IMR-90 (cell line): ENCODE results near the gene MESP2. TPM values are rescaled to one million over a fixed set of nuclear protein-coding genes. Genes with fewer than 3 reads are reported as not detected.

Source experiments
- ATAC-seq: fragments of 200-7000 bp; cut with Tn5 transposase; 2 replicates; pipeline ENCODE4 v1.9.1; 2020; ENCODE audit warnings: low read depth, mild to moderate bottlenecking, moderate library complexity
- BruUV-seq: library from RNA; stranded (reverse); fragments of 400-500 nt; replicated peaks from 2 replicates; lab custom pipeline; 2021; lab: Mats Ljungman, UMichigan
- CTCF ChIA-PET: fragments of 300-600 bp; formaldehyde crosslinking; extraction: SDS; loops from one replicate; lab custom pipeline; 2021; ENCODE audit warnings: antibody characterized with exemption; lab: Yijun Ruan, JAX
- POLR2A ChIA-PET: fragments of 300-600 bp; sonication (Branson Sonifier 250); formaldehyde crosslinking; loops from one replicate; lab custom pipeline; 2022; ENCODE audit warnings: antibody characterized with exemption; ENCODE audit not compliant: unreplicated experiment; lab: Charles Lee
- DNase-seq: peaks from one replicate; pipeline ENCODE4 v3.0.0; 2013
- H2AFZ ChIP-seq: replicated peaks from 2 replicates; pipeline ENCODE3; 2013; ENCODE audit warnings: low read length, mild to moderate bottlenecking; ENCODE audit not compliant: poor library complexity
- H2AK5ac ChIP-seq: 2 replicates; pipeline ENCODE4 v1.6.1; 2013; ENCODE audit warnings: low read depth, low read length, inconsistent platforms
- H2AK9ac ChIP-seq: replicated peaks from 2 replicates; pipeline ENCODE3; 2013; ENCODE audit warnings: mild to moderate bottlenecking, low read depth, low read length, moderate library complexity; ENCODE audit not compliant: poor library complexity
- H2BK120ac ChIP-seq: 2 replicates; pipeline ENCODE4 v1.6.1; 2013; ENCODE audit warnings: low read depth, low read length, inconsistent platforms
- H2BK15ac ChIP-seq: 3 replicates; pipeline ENCODE4 v1.6.1; 2013; ENCODE audit warnings: low read depth, low read length, inconsistent platforms
- H2BK20ac ChIP-seq: 2 replicates; pipeline ENCODE4 v1.6.1; 2013; ENCODE audit warnings: low read depth, mild to moderate bottlenecking, inconsistent platforms, low read length, moderate library complexity
- H2BK5ac ChIP-seq: 2 replicates; pipeline ENCODE4 v1.6.1; 2013; ENCODE audit warnings: mild to moderate bottlenecking, low read depth, low read length, inconsistent platforms; ENCODE audit not compliant: poor library complexity, severe bottlenecking
- H3K14ac ChIP-seq: replicated peaks from 2 replicates; pipeline ENCODE4 v1.6.1; 2013; ENCODE audit warnings: low read depth, low read length, inconsistent platforms
- H3K18ac ChIP-seq: 2 replicates; pipeline ENCODE4 v1.6.1; 2013; ENCODE audit warnings: low read depth, low read length, control low read depth
- H3K23ac ChIP-seq: 2 replicates; pipeline ENCODE4 v1.6.1; 2013; ENCODE audit warnings: low read depth, low read length, inconsistent platforms
- H3K27ac ChIP-seq: 2 replicates; pipeline ENCODE4 v1.5.1; 2013; ENCODE audit warnings: mild to moderate bottlenecking, control low read depth, low read length; ENCODE audit not compliant: insufficient read depth
- H3K27me3 ChIP-seq: 2 replicates; pipeline ENCODE4 v1.6.1; 2013; ENCODE audit warnings: low read length; ENCODE audit not compliant: control insufficient read depth, insufficient read depth
- H3K36me3 ChIP-seq: 2 replicates; pipeline ENCODE4 v1.6.1; 2013; ENCODE audit warnings: low read length, mixed read lengths; ENCODE audit not compliant: control insufficient read depth, insufficient read depth
- H3K4ac ChIP-seq: 2 replicates; pipeline ENCODE4 v1.6.1; 2013; ENCODE audit warnings: low read depth, low read length, inconsistent platforms
- H3K4me1 ChIP-seq: 2 replicates; pipeline ENCODE4 v1.6.1; 2013; ENCODE audit warnings: low read length, mixed read lengths; ENCODE audit not compliant: control insufficient read depth, insufficient read depth
- H3K4me2 ChIP-seq: 2 replicates; pipeline ENCODE4 v1.6.1; 2013; ENCODE audit warnings: low read depth, mild to moderate bottlenecking, control low read depth, low read length, moderate library complexity
- H3K4me3 ChIP-seq: 2 replicates; pipeline ENCODE4 v1.5.1; 2013; ENCODE audit warnings: low read depth, mild to moderate bottlenecking, control low read depth, low read length, moderate library complexity; ENCODE audit not compliant: insufficient read depth
- H3K56ac ChIP-seq: 2 replicates; pipeline ENCODE4 v1.6.1; 2013; ENCODE audit warnings: low read length, inconsistent platforms; ENCODE audit not compliant: insufficient read depth; ENCODE audit errors: extremely low read depth
- H3K79me1 ChIP-seq, 2 experiments: 2 replicates each; pipeline ENCODE4 v1.6.1; 2013; ENCODE audit warnings: low read length in 2 of 2, inconsistent platforms in 1 of 2, low read depth in 1 of 2
- H3K9ac ChIP-seq: 2 replicates; pipeline ENCODE4 v1.6.1; 2013; ENCODE audit warnings: low read depth, low read length, control low read depth
- H3K9me1 ChIP-seq: 2 replicates; pipeline ENCODE4 v1.6.1; 2013; ENCODE audit warnings: low read length, inconsistent platforms; ENCODE audit not compliant: insufficient read depth
- H3K9me3 ChIP-seq: 2 replicates; pipeline ENCODE4 v1.6.1; 2013; ENCODE audit warnings: low read length; ENCODE audit not compliant: control insufficient read depth, insufficient read depth
- H4K20me1 ChIP-seq: 2 replicates; pipeline ENCODE4 v1.6.1; 2013; ENCODE audit warnings: low read length, inconsistent platforms; ENCODE audit not compliant: insufficient read depth
- H4K5ac ChIP-seq: 2 replicates; pipeline ENCODE4 v1.6.1; 2013; ENCODE audit warnings: mild to moderate bottlenecking, low read depth, low read length, control low read depth
- H4K8ac ChIP-seq, 2 experiments: 2 replicates each; pipeline ENCODE4 v1.6.1; 2013; ENCODE audit warnings: low read depth in 2 of 2, low read length in 2 of 2, control low read depth in 1 of 2, inconsistent platforms in 1 of 2
- H4K91ac ChIP-seq: 2 replicates; pipeline ENCODE4 v1.6.1; 2013; ENCODE audit warnings: low read depth, low read length, inconsistent platforms; ENCODE audit not compliant: insufficient read depth
- BHLHE40 ChIP-seq: fragments of 150-350 bp; IDR thresholded peaks from 2 replicates; pipeline ENCODE4 v1.6.1; 2016; ENCODE audit warnings: mild to moderate bottlenecking, low read depth, low read length
- CEBPB ChIP-seq: IDR thresholded peaks from 2 replicates; pipeline ENCODE4 v1.6.1; 2012; ENCODE audit warnings: low read depth, low read length, improper control_type of control experiment
- CTCF ChIP-seq: conservative IDR thresholded peaks from 2 replicates; pipeline ENCODE4 v1.5.1; 2012; ENCODE audit warnings: mild to moderate bottlenecking, low read depth, low read length, improper control_type of control experiment
- FOS ChIP-seq: fragments of 150-350 bp; IDR thresholded peaks from 2 replicates; pipeline ENCODE4 v1.6.1; 2016; ENCODE audit warnings: low read depth, low read length
- MAFK ChIP-seq: IDR thresholded peaks from 2 replicates; pipeline ENCODE4 v1.6.1; 2012; ENCODE audit warnings: low read depth, low read length, improper control_type of control experiment
- MAZ ChIP-seq: IDR thresholded peaks from 2 replicates; pipeline ENCODE4 v1.6.1; 2012; ENCODE audit warnings: low read depth, mild to moderate bottlenecking, low read length, improper control_type of control experiment, moderate library complexity, borderline replicate concordance
- MXI1 ChIP-seq: IDR thresholded peaks from 2 replicates; pipeline ENCODE4 v1.6.1; 2012; ENCODE audit warnings: low read depth, mild to moderate bottlenecking, low read length, moderate library complexity, borderline replicate concordance
- NFE2L2 ChIP-seq: fragments of 150-350 bp; IDR thresholded peaks from 2 replicates; pipeline ENCODE4 v1.6.1; 2016; ENCODE audit warnings: low read depth, mild to moderate bottlenecking, low read length
- POLR2A ChIP-seq: IDR thresholded peaks from 2 replicates; pipeline ENCODE4 v1.6.1; 2012; ENCODE audit warnings: mild to moderate bottlenecking, low read depth, low read length
- RAD21 ChIP-seq: IDR thresholded peaks from 2 replicates; pipeline ENCODE4 v1.6.1; 2012; ENCODE audit warnings: low read length, improper control_type of control experiment
- RCOR1 ChIP-seq: IDR thresholded peaks from 2 replicates; pipeline ENCODE4 v1.6.1; 2012; ENCODE audit warnings: mild to moderate bottlenecking, low read length, improper control_type of control experiment; ENCODE audit not compliant: insufficient replicate concordance
- RFX5 ChIP-seq: IDR thresholded peaks from 2 replicates; pipeline ENCODE4 v1.8.0; 2012; ENCODE audit warnings: low read depth, mild to moderate bottlenecking, low read length, moderate library complexity
- SMC3 ChIP-seq: fragments of 150-350 bp; IDR thresholded peaks from 2 replicates; pipeline ENCODE4 v1.6.1; 2016; ENCODE audit warnings: low read depth, mild to moderate bottlenecking, antibody characterized with exemption, low read length, moderate library complexity
- WGBS, 2 experiments: methylation state at CpG; one replicate each; pipeline versions ENCODE4 v1.1.5 to v1.1.7; 2013; ENCODE audit warnings: missing lambda C conversion rate in 2 of 2; ENCODE audit not compliant: insufficient read length in 1 of 2; ENCODE audit errors: extremely low coverage in 2 of 2; 5-methylcytosine and 5-hydroxymethylcytosine counted together
- dilution Hi-C: fragments of 300-500 bp; cut with HindIII; formaldehyde crosslinking; loops from one replicate; pipeline ENCODE4 v1.14.3; 2018; ENCODE audit warnings: low sequenced_read_pairs; ENCODE audit not compliant: unreplicated experiment
- in situ Hi-C: fragments of 300-500 bp; cut with MboI; formaldehyde crosslinking; loops from 3 replicates; pipeline ENCODE4 v1.14.3; 2019; ENCODE audit warnings: low sequenced_read_pairs, inconsistent platforms, mixed read lengths
- intact Hi-C: fragments of 100-400 bp; cut with micrococcal nuclease; formaldehyde crosslinking; loops from 2 replicates; pipeline ENCODE4 v1.10.0; 2022
- polyA plus RNA-seq, 3 experiments: library from polyadenylated mRNA; depleted of rRNA; stranded (reverse); fragments of >200 nt; gene quantifications; 2 replicates each; pipeline ENCODE4 v1.2.3, GENCODE V29; 2012; ENCODE audit warnings: low replicate concordance in 1 of 3
- total RNA-seq: library from RNA; depleted of rRNA; stranded (reverse); fragments of >200 nt; gene quantifications from 2 replicates; pipeline ENCODE4 v1.2.3, GENCODE V29; 2012
- TF ChIP-seq, protein P1 (sequence below): fragments of 150-350 bp; IDR thresholded peaks from 2 replicates; pipeline ENCODE4 v1.6.1; 2016; ENCODE audit warnings: low read depth, mild to moderate bottlenecking, low read length, moderate library complexity, borderline replicate concordance

The MESP2 gene
- total and polyA plus RNA-seq, 2 of the 4 experiments (the other 2 are of a cell fraction): 0.18 to 0.32 TPM

DNA sequence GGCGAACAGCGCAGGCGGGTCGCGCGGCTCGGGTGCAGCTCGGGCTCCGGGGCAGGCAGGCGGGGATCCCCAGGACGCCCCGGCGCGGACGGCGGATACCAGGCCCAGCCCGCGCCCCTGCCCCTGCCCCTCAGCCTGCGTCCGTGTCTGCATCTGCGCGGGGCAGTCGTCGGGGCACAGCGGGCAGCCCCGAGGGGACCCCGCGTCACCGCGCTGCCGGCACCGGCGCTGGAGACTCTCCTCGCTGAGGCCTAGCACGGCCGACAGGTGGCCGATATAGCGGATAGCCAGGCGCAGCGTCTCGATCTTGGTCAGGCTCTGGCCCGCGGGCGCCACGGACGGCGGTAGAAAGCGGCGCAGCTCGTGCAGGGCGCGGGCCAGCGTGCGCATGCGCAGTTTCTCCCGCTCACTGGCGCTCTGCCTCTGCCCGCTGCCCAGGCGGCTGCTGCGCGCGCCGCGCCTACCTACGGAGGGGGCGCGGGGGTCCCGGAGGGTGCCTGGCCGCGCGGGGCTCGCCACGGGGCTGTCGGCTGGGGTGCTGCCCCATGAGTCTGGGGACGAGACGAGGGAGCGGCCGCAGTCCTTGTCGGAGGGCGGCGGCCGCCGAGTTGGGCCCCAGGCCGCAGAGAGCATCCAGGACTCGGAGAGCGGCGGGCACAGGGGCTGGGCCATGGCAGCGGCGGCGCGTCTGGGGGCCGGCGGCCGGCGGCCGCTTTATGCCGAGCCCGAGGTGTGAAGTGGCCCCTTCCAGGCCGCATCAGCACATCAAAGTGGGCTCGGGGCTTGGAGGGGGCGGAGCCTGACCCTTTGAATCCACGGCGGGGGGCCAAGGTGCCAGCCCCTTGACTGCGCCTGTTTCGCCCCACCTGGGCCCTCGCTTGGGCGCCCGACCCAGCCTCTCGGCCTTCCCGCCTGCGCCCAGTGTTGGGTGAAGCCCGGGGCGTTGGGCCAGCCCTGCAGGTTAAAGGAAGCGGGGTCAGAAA lies 25.3 kb upstream of the MESP2 start, which contains the start of gene MESP1:
Gene MESP1 (minus strand): TSS at position 690 of the 983 bp plus-strand sequence. CDS start 18 bp downstream, at position 672.
- Histone ChIP-seq H4K20me1 (no peaks in the 10 kb centered on the region), H3K9me3 (no peaks in the 10 kb centered on the region), H3K79me1 (no peaks in the 10 kb centered on the region), H3K4me1 (peaks cover 2% of the 10 kb centered on the region; the same call in 1 of the 2 replicates), H3K4ac (0 out of 2 replicates have a peak within 1 kb of the TSS, but pooled peaks have one; percentile 64), H3K4me2 (peak within 1 kb of the TSS; percentile 39), H2BK20ac (no peak within 1 kb of the TSS), H2BK5ac (no peak within 1 kb of the TSS), H2AFZ (peak within 1 kb of the TSS; percentile 96), H3K56ac (no peak within 1 kb of the TSS), H4K91ac (no peak within 1 kb of the TSS; the same call in 1 of the 2 replicates), H4K8ac (peak within 1 kb of the TSS in 1 of 2 experiments; percentile 83; a peak in 2 of 4 replicates), H2BK120ac (no peak within 1 kb of the TSS), H3K9ac (no peak within 1 kb of the TSS), H4K5ac (peak within 1 kb of the TSS; percentile 39; the same call in 1 of the 2 replicates), H2AK5ac (no peak within 1 kb of the TSS), H3K27ac (peak within 1 kb of the TSS; percentile 19; the same call in 1 of the 2 replicates), H3K14ac (no peak within 1 kb of the TSS), H3K27me3 (peaks cover 33% of the 10 kb centered on the region), H3K18ac (no peak within 1 kb of the TSS), H2BK15ac (no peak within 1 kb of the TSS), H3K9me1 (no peaks in the 10 kb centered on the region; the same call in 1 of the 2 replicates), H3K36me3 (no peaks in the 10 kb centered on the region), H3K23ac (no peak within 1 kb of the TSS), H2AK9ac (peak within 1 kb of the TSS; percentile 82), H3K4me3 (peak within 1 kb of the TSS; percentile 65)
- ATAC-seq (peak; percentile 97), DNase-seq (peak; percentile 87)
- no TSS peak for BruUV-seq
- intact Hi-C loops: no loop called here
- POLR2A ChIA-PET: no interaction called here
- dilution Hi-C loops: loop anchor here (25.0 kb wide), 1 partner anchor 111 kb away; no protein-coding TSS in a partner anchor
- CTCF ChIA-PET: interaction anchor here (0.6 to 1.1 kb wide), 6 partner anchors 9 to 136 kb away, joined by 3 to 4 read pairs (median 4); no protein-coding TSS in a partner anchor
- in situ Hi-C loops: loop anchor here (10.0 kb wide), 1 partner anchor 324 kb away; no protein-coding TSS in a partner anchor
- WGBS, 2 experiments: 1% methylated on average over 81 of the region's 114 CpGs; no CpG with 5 or more reads in 1 of the 2 experiments
- TF ChIP-seq RCOR1 (no peak), CTCF (peak; percentile 89), CEBPB (no peak), RAD21 (peak; percentile 64), MXI1 (no peak), NFE2L2 (no peak), SMC3 (peak; percentile 58), RFX5 (no peak), MAFK (no peak), MAZ (0 out of 2 replicates have a peak, but pooled peaks have one; percentile 51), FOS (no peak), POLR2A (no peak), BHLHE40 (peak; percentile 83)
- TF ChIP-seq, protein P1, sequence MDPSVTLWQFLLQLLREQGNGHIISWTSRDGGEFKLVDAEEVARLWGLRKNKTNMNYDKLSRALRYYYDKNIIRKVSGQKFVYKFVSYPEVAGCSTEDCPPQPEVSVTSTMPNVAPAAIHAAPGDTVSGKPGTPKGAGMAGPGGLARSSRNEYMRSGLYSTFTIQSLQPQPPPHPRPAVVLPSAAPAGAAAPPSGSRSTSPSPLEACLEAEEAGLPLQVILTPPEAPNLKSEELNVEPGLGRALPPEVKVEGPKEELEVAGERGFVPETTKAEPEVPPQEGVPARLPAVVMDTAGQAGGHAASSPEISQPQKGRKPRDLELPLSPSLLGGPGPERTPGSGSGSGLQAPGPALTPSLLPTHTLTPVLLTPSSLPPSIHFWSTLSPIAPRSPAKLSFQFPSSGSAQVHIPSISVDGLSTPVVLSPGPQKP: no peak
